G401.6 (cell line): ENCODE data around the gene MECP2.

ENCODE experiments used
- FAIRE-seq: peaks from 2 replicates; lab custom pipeline; 2012; peaks lifted over from hg19 to GRCh38; lab: Jason Lieb, UNC

The MECP2 gene

GRCh38 chrX:154059231-154059630 is 38.3 kb downstream of the MECP2 start:
- FAIRE-seq: no peak

GRCh38 chrX:154058214-154058997 is 39.1 kb downstream of the MECP2 start:
- no peak for FAIRE-seq

- FAIRE-seq: no peak
Measured at GRCh38 chrX:154057791-154058190, 39.7 kb downstream of the MECP2 start.

- FAIRE-seq: no peak
Measured at GRCh38 chrX:154056770-154057241, 40.7 kb downstream of the MECP2 start.

- peak; percentile 71 for FAIRE-seq
Measured at GRCh38 chrX:154051201-154051810, 46.2 kb downstream of the MECP2 start.

- FAIRE-seq: no peak
Measured at GRCh38 chrX:154050113-154050495, 47.4 kb downstream of the MECP2 start.

- FAIRE-seq: no peak
Measured at GRCh38 chrX:154049209-154050112, 48.1 kb downstream of the MECP2 start.

- no peak for FAIRE-seq
Measured at GRCh38 chrX:154048398-154048797, 49.1 kb downstream of the MECP2 start.

GRCh38 chrX:154046940-154047610 is 50.4 kb downstream of the MECP2 start:
- no peak for FAIRE-seq

- FAIRE-seq: no peak
Measured at GRCh38 chrX:154046031-154046781, 51.3 kb downstream of the MECP2 start.

GRCh38 chrX:154044091-154044490 is 53.4 kb downstream of the MECP2 start:
- no peak for FAIRE-seq

- no peak for FAIRE-seq
Measured at GRCh38 chrX:154043003-154043763, 54.3 kb downstream of the MECP2 start.

- no peak for FAIRE-seq
Measured at GRCh38 chrX:154040863-154041262, 56.7 kb downstream of the MECP2 start.

GRCh38 chrX:154040307-154040756 is 57.2 kb downstream of the MECP2 start:
- no peak for FAIRE-seq

GRCh38 chrX:154039577-154039976 is 57.9 kb downstream of the MECP2 start:
- no peak for FAIRE-seq

GRCh38 chrX:154038656-154039055 is 58.9 kb downstream of the MECP2 start:
- no peak for FAIRE-seq

- no peak for FAIRE-seq
Measured at GRCh38 chrX:154037754-154038153, 59.8 kb downstream of the MECP2 start.

GRCh38 chrX:154036513-154036912 is 61.0 kb downstream of the MECP2 start:
- FAIRE-seq: no peak

- no peak for FAIRE-seq
Measured at GRCh38 chrX:154033848-154034247, 63.7 kb downstream of the MECP2 start.

- FAIRE-seq: no peak
Measured at GRCh38 chrX:154032653-154033052, 64.9 kb downstream of the MECP2 start.

- FAIRE-seq: no peak
Measured at GRCh38 chrX:154032160-154032559, 65.4 kb downstream of the MECP2 start.
